ENCODE results near the gene AFAP1.

DNA sequence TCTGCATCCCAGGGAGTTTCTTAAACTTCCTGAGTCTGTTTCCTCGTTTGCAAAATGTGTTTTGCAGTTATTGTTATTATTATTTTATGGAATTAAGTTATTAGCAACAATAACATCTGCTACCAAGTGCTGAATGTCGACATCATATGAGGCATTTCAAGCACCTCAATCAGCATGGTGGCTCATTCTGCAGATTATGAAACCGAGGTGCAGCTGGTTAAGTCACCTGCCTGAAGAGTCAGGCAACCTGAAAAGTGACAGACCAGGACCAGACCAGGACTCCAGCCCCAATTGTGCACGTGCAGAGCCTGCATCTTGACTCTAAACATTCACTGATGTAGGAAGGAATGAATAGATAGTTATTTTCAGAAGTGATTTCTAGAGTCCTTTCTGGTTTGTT, 99.8 kb downstream of the AFAP1 start:
- TF ChIP-seq, protein P1, sequence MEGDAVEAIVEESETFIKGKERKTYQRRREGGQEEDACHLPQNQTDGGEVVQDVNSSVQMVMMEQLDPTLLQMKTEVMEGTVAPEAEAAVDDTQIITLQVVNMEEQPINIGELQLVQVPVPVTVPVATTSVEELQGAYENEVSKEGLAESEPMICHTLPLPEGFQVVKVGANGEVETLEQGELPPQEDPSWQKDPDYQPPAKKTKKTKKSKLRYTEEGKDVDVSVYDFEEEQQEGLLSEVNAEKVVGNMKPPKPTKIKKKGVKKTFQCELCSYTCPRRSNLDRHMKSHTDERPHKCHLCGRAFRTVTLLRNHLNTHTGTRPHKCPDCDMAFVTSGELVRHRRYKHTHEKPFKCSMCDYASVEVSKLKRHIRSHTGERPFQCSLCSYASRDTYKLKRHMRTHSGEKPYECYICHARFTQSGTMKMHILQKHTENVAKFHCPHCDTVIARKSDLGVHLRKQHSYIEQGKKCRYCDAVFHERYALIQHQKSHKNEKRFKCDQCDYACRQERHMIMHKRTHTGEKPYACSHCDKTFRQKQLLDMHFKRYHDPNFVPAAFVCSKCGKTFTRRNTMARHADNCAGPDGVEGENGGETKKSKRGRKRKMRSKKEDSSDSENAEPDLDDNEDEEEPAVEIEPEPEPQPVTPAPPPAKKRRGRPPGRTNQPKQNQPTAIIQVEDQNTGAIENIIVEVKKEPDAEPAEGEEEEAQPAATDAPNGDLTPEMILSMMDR (IDR thresholded peaks at IDR 0.05) = no peak
- no peak for TF ChIP-seq EZH2 (IDR thresholded peaks at IDR 0.05; ENCODE audit: borderline replicate concordance, insufficient read depth, low read depth, low read length, poor library complexity, severe bottlenecking)

All from B cell (primary cell).